Thoracic aorta (tissue), 2 donors: ENCODE data around the gene CDK5RAP2. TPM values are rescaled to one million over a fixed set of nuclear protein-coding genes. Genes with fewer than 3 reads are reported as not detected.
"Not testable (repeated sequence)": the region's sequence is repeated elsewhere in the genome, so short reads cannot be mapped to it uniquely, and the experiment has no call there.

Experiments used
- ATAC-seq: fragments of 150-250 bp; one replicate; pipeline ENCODE4 v1.8.0; 2017; ENCODE audit warnings: low read depth; ENCODE audit not compliant: insufficient number of reproducible peaks, low FRiP score
- DNase-seq: peaks from one replicate; pipeline ENCODE4 v3.0.0-alpha.2; 2020; ENCODE audit warnings: low spot score
- H3K27ac ChIP-seq, 2 donors: fragments of 200-600 bp; sonication (generic); 1 replicate in 1 of 2; 2 replicates in 1 of 2; pipeline ENCODE4 v1.5.1; 2016; ENCODE audit warnings: mild to moderate bottlenecking in 2 of 2, moderate library complexity in 2 of 2
- H3K27me3 ChIP-seq: fragments of 200-600 bp; sonication (generic); replicated peaks from 2 replicates; pipeline ENCODE4 v1.6.0; 2016; ENCODE audit warnings: mild to moderate bottlenecking; ENCODE audit not compliant: insufficient read depth
- H3K36me3 ChIP-seq: fragments of 200-600 bp; sonication (generic); one replicate; pipeline ENCODE4 v1.5.1; 2016
- H3K4me1 ChIP-seq, 2 donors: fragments of 200-600 bp; sonication (generic); 1 replicate in 1 of 2; 2 replicates in 1 of 2; pipeline versions ENCODE4 v1.5.1 to v1.6.0; 2016; ENCODE audit warnings: low read depth in 2 of 2, mild to moderate bottlenecking in 1 of 2; ENCODE audit not compliant: control insufficient read depth in 1 of 2
- H3K4me3 ChIP-seq: fragments of 200-600 bp; sonication (generic); 2 replicates; pipeline ENCODE4 v1.5.1; 2016; ENCODE audit warnings: mild to moderate bottlenecking
- H3K9me3 ChIP-seq: fragments of 200-600 bp; sonication (generic); 2 replicates; pipeline ENCODE4 v1.5.1; 2016
- total RNA-seq, 2 donors: library from RNA; depleted of rRNA; stranded (reverse); fragments of >200 nt; gene quantifications; one replicate each; pipeline versions ENCODE4 v1.1.0 to v1.2.3, GENCODE V29; 2016
- TF ChIP-seq, protein P1 (sequence below): fragments of 200-600 bp; sonication (generic); IDR thresholded peaks from one replicate; pipeline ENCODE4 v1.5.1; 2019; ENCODE audit warnings: antibody characterized with exemption

CDK5RAP2 gene
- 100 to 1,000 TPM in 1 of 2 donors, 10 to 100 TPM in 1; 67.8 to 132 TPM for total RNA-seq

DNA sequence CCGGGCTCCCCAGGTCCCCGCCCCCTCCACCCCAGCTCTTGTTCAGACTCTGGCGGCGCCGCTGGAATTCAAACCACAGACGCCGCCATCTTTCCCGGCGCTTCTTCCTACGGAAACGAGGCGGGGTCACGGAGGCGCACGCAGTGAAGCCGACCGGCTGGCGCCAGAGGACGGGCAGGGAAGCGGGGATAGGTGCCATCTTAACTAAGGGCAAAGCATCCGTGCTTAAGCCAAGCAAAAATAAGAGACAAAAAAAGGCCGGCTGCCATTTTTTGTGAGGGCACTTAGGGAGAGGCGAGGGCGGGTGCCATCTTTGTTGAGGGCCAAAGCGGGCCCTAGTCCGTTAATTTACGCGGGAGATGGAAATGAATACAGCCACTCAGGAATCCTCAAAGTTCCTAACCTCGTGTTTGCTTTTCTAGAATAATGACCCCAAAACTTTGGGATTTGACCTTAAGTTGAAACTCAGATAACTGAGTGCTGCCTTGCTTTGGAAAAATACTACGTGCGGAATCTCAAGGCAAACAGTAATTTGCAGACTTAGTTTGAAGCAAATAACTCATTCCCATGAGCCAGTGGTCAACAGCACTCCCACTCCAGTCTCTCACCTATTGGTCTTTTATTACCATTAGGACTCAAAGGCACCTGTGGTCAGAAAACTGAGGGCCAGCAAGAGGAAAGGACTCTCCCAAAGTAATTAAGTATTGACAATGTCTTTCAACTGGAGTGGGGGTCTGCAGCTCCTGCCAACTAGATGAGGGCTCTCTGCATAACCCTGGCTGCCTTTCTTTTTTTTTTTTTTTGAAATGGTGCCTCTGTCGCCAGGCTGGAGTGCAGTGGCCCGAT is at the start of gene CDK5RAP2:
Gene CDK5RAP2, minus strand, starts transcription at position 117 of the 846 bp plus-strand sequence. CDS start 189 bp downstream, outside the sequence.
- DNase-seq: peak; percentile 82
- H3K27ac ChIP-seq: peak within 1 kb of the TSS; percentile 78 to 83
- TF ChIP-seq, protein P1, sequence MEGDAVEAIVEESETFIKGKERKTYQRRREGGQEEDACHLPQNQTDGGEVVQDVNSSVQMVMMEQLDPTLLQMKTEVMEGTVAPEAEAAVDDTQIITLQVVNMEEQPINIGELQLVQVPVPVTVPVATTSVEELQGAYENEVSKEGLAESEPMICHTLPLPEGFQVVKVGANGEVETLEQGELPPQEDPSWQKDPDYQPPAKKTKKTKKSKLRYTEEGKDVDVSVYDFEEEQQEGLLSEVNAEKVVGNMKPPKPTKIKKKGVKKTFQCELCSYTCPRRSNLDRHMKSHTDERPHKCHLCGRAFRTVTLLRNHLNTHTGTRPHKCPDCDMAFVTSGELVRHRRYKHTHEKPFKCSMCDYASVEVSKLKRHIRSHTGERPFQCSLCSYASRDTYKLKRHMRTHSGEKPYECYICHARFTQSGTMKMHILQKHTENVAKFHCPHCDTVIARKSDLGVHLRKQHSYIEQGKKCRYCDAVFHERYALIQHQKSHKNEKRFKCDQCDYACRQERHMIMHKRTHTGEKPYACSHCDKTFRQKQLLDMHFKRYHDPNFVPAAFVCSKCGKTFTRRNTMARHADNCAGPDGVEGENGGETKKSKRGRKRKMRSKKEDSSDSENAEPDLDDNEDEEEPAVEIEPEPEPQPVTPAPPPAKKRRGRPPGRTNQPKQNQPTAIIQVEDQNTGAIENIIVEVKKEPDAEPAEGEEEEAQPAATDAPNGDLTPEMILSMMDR: no peak
- H3K27me3 ChIP-seq: no peaks in the 10 kb centered on the region
- H3K9me3 ChIP-seq: no peaks in the 10 kb centered on the region
- no peaks in the 10 kb centered on the region for H3K36me3 ChIP-seq
- H3K4me3 ChIP-seq: peak within 1 kb of the TSS; percentile 98
- ATAC-seq: peak; percentile 100
- H3K4me1 ChIP-seq: peaks cover 16 to 20% of the 10 kb centered on the region in 2 donors

DNA sequence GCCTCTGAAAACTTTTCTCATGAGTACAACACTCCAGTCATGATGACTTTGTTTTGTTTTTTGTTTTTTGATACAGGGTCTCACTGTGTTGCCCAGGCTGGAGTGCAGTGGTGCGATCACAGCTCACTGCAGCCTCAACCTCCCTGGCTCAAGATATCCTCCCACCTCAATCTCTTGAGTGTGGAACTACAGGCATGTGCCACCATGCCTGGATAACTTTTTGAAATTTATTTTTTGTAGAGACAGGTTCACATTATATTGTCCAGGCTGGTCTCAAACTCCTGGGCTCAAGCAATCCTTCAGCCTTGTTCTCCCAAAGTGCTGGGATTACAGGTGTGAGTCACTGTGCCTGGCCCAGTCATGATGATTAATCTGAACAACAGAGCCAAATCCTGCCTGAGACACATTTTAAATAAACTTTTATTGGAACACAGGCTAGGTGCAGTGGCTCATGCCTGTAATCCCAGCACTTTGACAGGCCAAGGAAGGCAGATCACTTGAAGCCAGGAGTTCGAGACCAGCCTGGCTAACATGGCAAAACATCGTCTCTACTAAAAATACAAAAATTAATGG is 49.0 kb upstream of the CDK5RAP2 start:
- not testable (repeated sequence) for DNase-seq, H3K27me3 ChIP-seq, H3K27ac ChIP-seq, H3K36me3 ChIP-seq, H3K9me3 ChIP-seq, H3K4me3 ChIP-seq
- H3K4me1 ChIP-seq: peaks cover 0 to 13% of the 10 kb centered on the region in 2 donors
- peak; percentile 69 for ATAC-seq

DNA sequence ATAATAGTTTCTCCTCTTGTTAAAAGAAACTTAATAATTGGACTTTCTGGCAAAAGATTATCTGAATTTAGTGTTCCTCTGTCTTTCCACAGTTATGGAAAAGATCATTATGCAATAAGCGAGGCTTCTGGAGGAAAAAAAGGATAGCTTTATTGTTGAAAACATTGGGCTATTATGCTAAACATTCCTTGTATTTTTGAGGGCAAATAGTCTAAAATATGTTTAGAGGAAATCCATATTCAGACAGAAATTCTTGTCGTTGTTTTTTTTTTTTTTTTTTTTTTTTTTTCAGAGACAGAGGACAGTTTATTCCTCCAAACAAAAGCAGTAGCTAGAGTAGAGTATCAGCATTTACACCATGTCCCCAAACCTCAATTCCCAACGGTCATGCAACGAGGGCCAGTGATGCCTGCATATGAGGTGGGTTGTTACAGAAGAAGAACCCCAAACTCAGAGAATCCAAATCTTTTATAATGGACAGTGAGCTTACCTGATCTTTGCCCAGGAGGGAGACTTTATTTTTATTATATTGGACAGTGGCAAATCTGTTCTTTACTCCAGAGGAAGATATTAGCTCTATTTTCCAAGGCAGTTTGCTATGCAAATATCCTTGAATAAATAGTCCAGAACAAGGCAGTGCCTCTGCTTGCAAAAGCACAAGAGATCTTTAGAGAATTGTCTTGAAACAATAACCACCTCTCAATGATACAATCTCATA is 48.4 kb upstream of the CDK5RAP2 start:
- no peak for DNase-seq
- no peak overlapping the region for H3K27ac ChIP-seq
- H3K9me3 ChIP-seq: no peaks in the 10 kb centered on the region
- TF ChIP-seq, protein P1: no peak
- peaks cover 0 to 13% of the 10 kb centered on the region in 2 donors for H3K4me1 ChIP-seq
- no peak overlapping the region for H3K4me3 ChIP-seq
- H3K27me3 ChIP-seq: no peaks in the 10 kb centered on the region
- H3K36me3 ChIP-seq: no peaks in the 10 kb centered on the region
- ATAC-seq: no peak

DNA sequence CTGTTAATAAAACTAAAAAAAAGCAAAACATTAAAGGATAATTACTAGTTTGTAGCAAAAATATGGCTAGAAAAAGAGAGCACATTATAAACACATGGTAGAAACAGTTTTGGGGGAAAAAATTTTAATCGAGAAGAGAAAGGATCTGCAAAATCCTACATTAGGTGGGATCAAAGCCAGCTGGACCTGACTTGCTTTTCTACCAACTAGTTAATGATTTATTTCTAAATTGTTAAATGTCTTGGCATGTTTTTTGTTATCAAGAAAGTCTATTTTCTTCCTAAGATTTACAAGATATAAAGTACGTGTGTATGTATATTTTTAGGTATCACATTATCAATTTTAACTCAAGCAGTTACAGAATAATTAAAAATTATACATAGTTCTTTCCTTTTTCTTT is 47.1 kb upstream of the CDK5RAP2 start:
- TF ChIP-seq, protein P1: no peak
- no peak overlapping the region for H3K4me3 ChIP-seq
- no peaks in the 10 kb centered on the region for H3K36me3 ChIP-seq
- no peaks in the 10 kb centered on the region for H3K9me3 ChIP-seq
- H3K27ac ChIP-seq: no peak overlapping the region
- H3K4me1 ChIP-seq: peaks cover 0 to 13% of the 10 kb centered on the region in 2 donors
- DNase-seq: no peak
- no peak for ATAC-seq
- no peaks in the 10 kb centered on the region for H3K27me3 ChIP-seq

DNA sequence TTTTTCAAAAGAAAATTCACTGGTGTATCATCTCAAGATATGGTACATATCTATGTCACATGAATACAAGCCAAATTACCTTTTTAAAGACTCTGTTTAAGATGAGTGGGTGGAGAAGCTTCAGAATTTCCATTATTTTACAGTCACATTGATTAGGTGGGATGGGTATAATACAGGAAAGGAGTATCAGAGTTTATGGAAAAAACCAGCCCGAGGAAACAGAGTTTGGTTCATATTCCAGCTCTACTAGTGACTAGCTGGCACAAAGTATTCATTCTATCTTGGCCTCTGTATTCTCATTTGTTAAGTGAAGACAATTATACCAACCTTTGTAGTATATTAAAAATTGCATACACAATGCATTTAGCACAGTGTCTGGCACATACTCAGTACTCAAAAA is 46.5 kb upstream of the CDK5RAP2 start:
- peaks cover 0 to 13% of the 10 kb centered on the region in 2 donors for H3K4me1 ChIP-seq
- DNase-seq (no peak), ATAC-seq (no peak)
- H3K27me3 ChIP-seq: no peaks in the 10 kb centered on the region
- no peaks in the 10 kb centered on the region for H3K36me3 ChIP-seq
- H3K4me3 ChIP-seq: no peak overlapping the region
- TF ChIP-seq, protein P1: no peak
- no peak overlapping the region for H3K27ac ChIP-seq
- H3K9me3 ChIP-seq: no peaks in the 10 kb centered on the region
